Measurements from ENCODE around the gene UCN. TPM values are rescaled to one million over a fixed set of nuclear protein-coding genes. Genes with fewer than 3 reads are reported as not detected.

Gene UCN
- total RNA-seq, 1 donor from 2014 or later, result 1.7 TPM

GRCh38 chr2:27284996-27285395 lies 23.2 kb downstream of the UCN start:
- Histone ChIP-seq H3K36me3 (ENCODE audit: control insufficient read depth, insufficient read depth, low read length) (no peaks in the 10 kb centered on the region), H3K4me3 (ENCODE audit: low read depth, low read length) (no peak overlapping the region), H3K27me3 (ENCODE audit: control insufficient read depth, insufficient read depth, low read length) (peaks cover 11% of the 10 kb centered on the region)
- no peak for DNase-seq (ENCODE audit: low read depth)
- TF ChIP-seq CTCF (IDR thresholded peaks at IDR 0.05; ENCODE audit: insufficient read depth, low read length, poor library complexity, severe bottlenecking), result no peak

GRCh38 chr2:27282892-27283291 lies 25.4 kb downstream of the UCN start:
- no peaks in the 10 kb centered on the region for H3K36me3 ChIP-seq (ENCODE audit: control insufficient read depth, insufficient read depth, low read length)
- no peak overlapping the region for H3K4me3 ChIP-seq (ENCODE audit: low read depth, low read length)
- H3K27me3 ChIP-seq (ENCODE audit: control insufficient read depth, insufficient read depth, low read length), result peaks cover 13% of the 10 kb centered on the region
- no peak for TF ChIP-seq CTCF (IDR thresholded peaks at IDR 0.05; ENCODE audit: insufficient read depth, low read length, poor library complexity, severe bottlenecking)
- no peak for DNase-seq (ENCODE audit: low read depth)

- Histone ChIP-seq H3K36me3 (ENCODE audit: control insufficient read depth, insufficient read depth, low read length) (no peaks in the 10 kb centered on the region), H3K4me3 (ENCODE audit: low read depth, low read length) (no peak within 1 kb of the TSS), H3K27me3 (ENCODE audit: control insufficient read depth, insufficient read depth, low read length) (peaks cover 17% of the 10 kb centered on the region)
- no peak for DNase-seq (ENCODE audit: low read depth)
- no peak for TF ChIP-seq CTCF (IDR thresholded peaks at IDR 0.05; ENCODE audit: insufficient read depth, low read length, poor library complexity, severe bottlenecking)
These were observed 26.2 kb downstream of the UCN start, which contains the start of gene TRIM54 for GRCh38 chr2:27281855-27282559. TSS of gene TRIM54 (plus strand) at chr2:27282429. CDS start at chr2:27282732, 303 bp downstream.

- no peak for DNase-seq (ENCODE audit: low read depth)
- H3K36me3 ChIP-seq (ENCODE audit: control insufficient read depth, insufficient read depth, low read length), result no peaks in the 10 kb centered on the region
- TF ChIP-seq CTCF (IDR thresholded peaks at IDR 0.05; ENCODE audit: insufficient read depth, low read length, poor library complexity, severe bottlenecking), result no peak
- H3K27me3 ChIP-seq (ENCODE audit: control insufficient read depth, insufficient read depth, low read length), result peaks cover 17% of the 10 kb centered on the region
- H3K4me3 ChIP-seq (ENCODE audit: low read depth, low read length), result no peak overlapping the region
These were observed 26.8 kb downstream of the UCN start for GRCh38 chr2:27281442-27281841.

- Histone ChIP-seq H3K36me3 (ENCODE audit: control insufficient read depth, insufficient read depth, low read length) (no peaks in the 10 kb centered on the region), H3K27me3 (ENCODE audit: control insufficient read depth, insufficient read depth, low read length) (peaks cover 17% of the 10 kb centered on the region), H3K4me3 (ENCODE audit: low read depth, low read length) (no peak overlapping the region)
- no peak for TF ChIP-seq CTCF (IDR thresholded peaks at IDR 0.05; ENCODE audit: insufficient read depth, low read length, poor library complexity, severe bottlenecking)
- DNase-seq (ENCODE audit: low read depth), result no peak
These were observed 27.4 kb downstream of the UCN start for GRCh38 chr2:27280826-27281225.

- Histone ChIP-seq H3K27me3 (ENCODE audit: control insufficient read depth, insufficient read depth, low read length) (peaks cover 24% of the 10 kb centered on the region), H3K36me3 (ENCODE audit: control insufficient read depth, insufficient read depth, low read length) (no peaks in the 10 kb centered on the region), H3K4me3 (ENCODE audit: low read depth, low read length) (no peak overlapping the region)
- TF ChIP-seq CTCF (IDR thresholded peaks at IDR 0.05; ENCODE audit: insufficient read depth, low read length, poor library complexity, severe bottlenecking), result no peak
- no peak for DNase-seq (ENCODE audit: low read depth)
These were observed 30.2 kb downstream of the UCN start for GRCh38 chr2:27278010-27278409.

Data from kidney epithelial cell (primary cell).